ENCODE measurements around the gene MAN1C1.

GRCh38 chr1:25623731-25624130, 7.1 kb downstream of the MAN1C1 start:
- no peak for TF ChIP-seq POLR2A (IDR thresholded peaks at IDR 0.05; ENCODE audit: borderline replicate concordance, extremely low read depth, insufficient read depth, insufficient read length)
- no peak for TF ChIP-seq RAD21 (IDR thresholded peaks at IDR 0.05; ENCODE audit: low read depth)
- no peak for TF ChIP-seq EZH2phosphoT487 (IDR thresholded peaks at IDR 0.05; ENCODE audit: borderline replicate concordance)
- no peak for TF ChIP-seq POLR2AphosphoS5 (IDR thresholded peaks at IDR 0.05; ENCODE audit: low read depth, low read length)

Measured in HCT116 (cell line).